OCI-LY7 (cell line): ENCODE data around the gene C16orf46. TPM values are rescaled to one million over a fixed set of nuclear protein-coding genes. Genes with fewer than 3 reads are reported as not detected.

ENCODE experiments used
- BruUV-seq: library from RNA; stranded (reverse); fragments of 400-500 nt; replicated peaks from 2 replicates; lab custom pipeline; 2021; lab: Mats Ljungman, UMichigan
- CTCF ChIA-PET: fragments of 300-600 bp; sonication (Branson Sonifier 250); formaldehyde crosslinking; loops from one replicate; lab custom pipeline; 2022; ENCODE audit warnings: antibody characterized with exemption; ENCODE audit not compliant: unreplicated experiment; lab: Charles Lee
- POLR2A ChIA-PET: fragments of 300-600 bp; sonication (Branson Sonifier 250); formaldehyde crosslinking; loops from one replicate; lab custom pipeline; 2022; ENCODE audit warnings: antibody characterized with exemption; lab: Charles Lee
- DNase-seq: peaks from one replicate; pipeline ENCODE4 v3.0.0-alpha.2; 2015; ENCODE audit warnings: low spot score
- H2AFZ ChIP-seq: fragments of 200-600 bp; sonication (generic), shearing (Covaris generic); 2 replicates; pipeline ENCODE4 v1.6.1; 2014; ENCODE audit warnings: mild to moderate bottlenecking, antibody characterized with exemption, low read length, moderate library complexity
- H3K27ac ChIP-seq: fragments of 200-600 bp; sonication (generic); 2 replicates; pipeline ENCODE4 v1.5.1; 2014; ENCODE audit warnings: mixed run types, low read depth, mild to moderate bottlenecking, moderate library complexity, low read length, inconsistent platforms; ENCODE audit not compliant: poor library complexity, severe bottlenecking
- H3K36me3 ChIP-seq: fragments of 200-600 bp; sonication (generic); 2 replicates; pipeline ENCODE4 v1.6.1; 2014; ENCODE audit warnings: mild to moderate bottlenecking, antibody characterized with exemption, low read length, moderate library complexity, mixed read lengths; ENCODE audit not compliant: insufficient read depth
- H3K4me1 ChIP-seq: fragments of 200-600 bp; sonication (generic); 2 replicates; pipeline ENCODE4 v1.5.1; 2014; ENCODE audit warnings: mild to moderate bottlenecking, low read length; ENCODE audit not compliant: insufficient read depth, poor library complexity, severe bottlenecking
- H3K4me2 ChIP-seq: fragments of 200-600 bp; sonication (generic); 2 replicates; pipeline ENCODE4 v1.6.1; 2014; ENCODE audit warnings: mild to moderate bottlenecking, low read length
- H3K4me3 ChIP-seq: fragments of 200-600 bp; sonication (generic); 2 replicates; pipeline ENCODE4 v1.5.1; 2014; ENCODE audit warnings: mild to moderate bottlenecking, low read depth, low read length; ENCODE audit not compliant: poor library complexity, severe bottlenecking
- H3K79me2 ChIP-seq: fragments of 200-600 bp; sonication (generic); 2 replicates; pipeline ENCODE4 v1.6.1; 2016; ENCODE audit warnings: low read depth, mild to moderate bottlenecking, low read length, moderate library complexity, mixed read lengths; ENCODE audit not compliant: insufficient read depth
- H3K9me2 ChIP-seq: fragments of 200-600 bp; sonication (generic); 2 replicates; pipeline ENCODE4 v1.6.1; 2016; ENCODE audit warnings: mild to moderate bottlenecking, low read length, mixed read lengths; ENCODE audit not compliant: insufficient read depth
- H3K9me3 ChIP-seq: fragments of 200-600 bp; sonication (generic); 2 replicates; pipeline ENCODE4 v1.6.1; 2014; ENCODE audit warnings: mild to moderate bottlenecking, mixed run types, low read length, mixed read lengths
- H4K20me1 ChIP-seq: fragments of 200-600 bp; sonication (generic); 2 replicates; pipeline ENCODE4 v1.6.1; 2014; ENCODE audit warnings: mild to moderate bottlenecking, antibody characterized with exemption, low read length, moderate library complexity, mixed read lengths; ENCODE audit not compliant: insufficient read depth
- EZH2phosphoT487 ChIP-seq: fragments of 200-600 bp; sonication (generic); IDR thresholded peaks from 2 replicates; pipeline ENCODE4 v1.6.1; 2018; ENCODE audit warnings: low read depth, borderline replicate concordance, mild to moderate bottlenecking, mixed run types, antibody characterized with exemption, low read length, moderate library complexity, mixed read lengths
- intact Hi-C: fragments of 100-400 bp; cut with micrococcal nuclease; formaldehyde crosslinking; loops from one replicate; pipeline ENCODE4 v1.10.0; 2022; ENCODE audit not compliant: unreplicated experiment
- total RNA-seq, 2 experiments: library from RNA; depleted of rRNA in 1 of 2; stranded (reverse); fragments of >200 nt in 1 of 2; shearing (Covaris generic) in 1 of 2; gene quantifications; 2 replicates each; pipeline ENCODE4 v1.2.3, GENCODE V29; 2014 to 2022
- TF ChIP-seq, protein P1 (sequence below): fragments of 200-600 bp; sonication (generic); conservative IDR thresholded peaks from 2 replicates; pipeline ENCODE4 v1.5.1; 2014; ENCODE audit warnings: mild to moderate bottlenecking, antibody characterized with exemption, low read length, moderate library complexity, mixed read lengths

Gene C16orf46
- total RNA-seq, 2 experiments from 2014 or later, result 0.69 to 1.2 TPM

DNA sequence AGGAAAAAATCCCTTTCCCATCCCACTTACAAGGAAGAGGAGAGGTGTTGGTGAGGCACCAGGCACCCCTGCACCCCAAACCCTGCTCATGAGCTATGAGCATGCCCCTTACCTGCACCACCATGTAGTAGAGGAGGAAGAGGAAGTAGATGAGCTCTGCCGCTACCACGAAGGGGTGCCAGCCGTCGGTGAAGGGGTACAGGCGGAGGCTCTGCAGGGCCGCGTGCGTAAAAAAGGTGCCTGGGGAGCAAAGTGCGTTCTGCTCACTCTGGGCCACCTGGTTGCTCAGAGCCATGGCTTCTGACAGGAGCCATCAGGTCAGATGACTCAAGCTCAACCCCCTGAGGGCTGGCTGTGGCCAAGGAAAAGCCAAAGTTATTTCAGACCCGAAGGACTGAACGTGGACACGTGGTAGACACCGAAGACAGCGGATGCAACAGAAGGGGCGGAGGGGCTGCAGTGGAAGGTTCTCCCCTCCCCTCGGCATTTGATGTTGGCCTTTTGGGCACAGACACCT lies 44.5 kb upstream of the C16orf46 start:
- no TSS peak for BruUV-seq

DNA sequence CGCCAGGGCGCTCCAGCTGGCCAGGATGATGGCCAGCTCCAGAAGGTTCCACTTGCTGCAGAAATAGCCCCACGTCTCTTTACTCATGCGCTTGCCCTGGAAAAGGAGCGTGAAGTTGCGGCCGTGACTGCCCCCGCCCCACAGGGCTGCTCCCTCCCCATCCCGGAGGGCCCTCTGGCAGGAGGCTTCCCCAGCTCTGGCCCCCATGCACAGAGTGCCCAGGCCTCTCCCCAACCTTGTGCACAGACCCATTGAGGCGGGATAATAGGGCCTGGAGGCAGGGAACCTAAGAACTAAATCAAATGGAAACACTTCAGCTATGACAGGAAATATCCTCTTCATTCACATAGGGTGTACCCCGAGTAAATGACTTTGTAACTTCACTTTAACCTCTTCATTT lies 40.4 kb upstream of the C16orf46 start:
- H3K9me2 ChIP-seq, result no peaks in the 10 kb centered on the region
- TF ChIP-seq, protein P1, sequence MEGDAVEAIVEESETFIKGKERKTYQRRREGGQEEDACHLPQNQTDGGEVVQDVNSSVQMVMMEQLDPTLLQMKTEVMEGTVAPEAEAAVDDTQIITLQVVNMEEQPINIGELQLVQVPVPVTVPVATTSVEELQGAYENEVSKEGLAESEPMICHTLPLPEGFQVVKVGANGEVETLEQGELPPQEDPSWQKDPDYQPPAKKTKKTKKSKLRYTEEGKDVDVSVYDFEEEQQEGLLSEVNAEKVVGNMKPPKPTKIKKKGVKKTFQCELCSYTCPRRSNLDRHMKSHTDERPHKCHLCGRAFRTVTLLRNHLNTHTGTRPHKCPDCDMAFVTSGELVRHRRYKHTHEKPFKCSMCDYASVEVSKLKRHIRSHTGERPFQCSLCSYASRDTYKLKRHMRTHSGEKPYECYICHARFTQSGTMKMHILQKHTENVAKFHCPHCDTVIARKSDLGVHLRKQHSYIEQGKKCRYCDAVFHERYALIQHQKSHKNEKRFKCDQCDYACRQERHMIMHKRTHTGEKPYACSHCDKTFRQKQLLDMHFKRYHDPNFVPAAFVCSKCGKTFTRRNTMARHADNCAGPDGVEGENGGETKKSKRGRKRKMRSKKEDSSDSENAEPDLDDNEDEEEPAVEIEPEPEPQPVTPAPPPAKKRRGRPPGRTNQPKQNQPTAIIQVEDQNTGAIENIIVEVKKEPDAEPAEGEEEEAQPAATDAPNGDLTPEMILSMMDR, result no peak
- TF ChIP-seq EZH2phosphoT487, result no peak
- H3K4me1 ChIP-seq, result peaks cover 10% of the 10 kb centered on the region
- POLR2A ChIA-PET, result no interaction called here
- no peak for DNase-seq
- BruUV-seq, result no TSS peak
- H3K36me3 ChIP-seq, result no peaks in the 10 kb centered on the region
- intact Hi-C loops, result no loop called here
- no peaks in the 10 kb centered on the region for H3K9me3 ChIP-seq
- no peak overlapping the region for H3K4me3 ChIP-seq
- no peak overlapping the region for H3K4me2 ChIP-seq
- CTCF ChIA-PET, result no interaction called here
- H4K20me1 ChIP-seq, result no peaks in the 10 kb centered on the region
- no peaks in the 10 kb centered on the region for H3K79me2 ChIP-seq
- no peak overlapping the region for H3K27ac ChIP-seq
- H2AFZ ChIP-seq, result no peak overlapping the region

More for the DNA sequence above, 44.5 kb upstream of the C16orf46 start:
- H2AFZ ChIP-seq, result no peak overlapping the region
- ChIA-PET POLR2A (interaction anchor here (0.7 kb wide), 1 partner anchor 156 kb away, joined by 4 read pairs; no protein-coding TSS in a partner anchor), CTCF (no interaction called here)
- peaks cover 10% of the 10 kb centered on the region for H3K4me1 ChIP-seq
- no peaks in the 10 kb centered on the region for H3K36me3 ChIP-seq
- H3K79me2 ChIP-seq, result no peaks in the 10 kb centered on the region
- no peak for TF ChIP-seq EZH2phosphoT487
- TF ChIP-seq, protein P1, result no peak
- no peak overlapping the region for H3K4me3 ChIP-seq
- DNase-seq, result no peak
- no peaks in the 10 kb centered on the region for H4K20me1 ChIP-seq
- intact Hi-C loops, result no loop called here
- H3K4me2 ChIP-seq, result no peak overlapping the region
- H3K9me2 ChIP-seq, result no peaks in the 10 kb centered on the region
- H3K27ac ChIP-seq, result no peak overlapping the region
- no peaks in the 10 kb centered on the region for H3K9me3 ChIP-seq

DNA sequence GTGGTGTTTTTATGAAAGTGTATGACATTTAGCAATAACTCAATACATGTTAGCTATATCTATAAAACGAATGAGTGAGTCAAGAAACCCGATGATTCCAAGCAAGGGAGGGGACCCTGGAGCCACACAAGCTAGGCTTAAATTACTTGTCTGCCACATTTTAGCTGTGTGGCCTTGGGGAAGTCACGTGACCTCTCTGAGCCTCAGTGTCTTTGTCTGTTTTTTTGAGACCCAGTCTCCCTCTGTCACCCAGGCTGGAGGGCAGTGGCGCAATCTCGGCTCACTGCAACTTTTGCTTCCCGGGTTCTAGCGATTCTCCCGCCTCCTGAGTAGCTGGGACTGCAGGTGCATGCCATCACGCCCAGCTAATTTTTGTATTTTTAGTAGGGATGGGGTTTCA lies 39.2 kb upstream of the C16orf46 start:
- POLR2A ChIA-PET, result no interaction called here
- no TSS peak for BruUV-seq
- no peaks in the 10 kb centered on the region for H4K20me1 ChIP-seq
- no peak overlapping the region for H2AFZ ChIP-seq
- no peaks in the 10 kb centered on the region for H3K9me3 ChIP-seq
- no peak for DNase-seq
- no peak overlapping the region for H3K27ac ChIP-seq
- peaks cover 10% of the 10 kb centered on the region for H3K4me1 ChIP-seq
- intact Hi-C loops, result no loop called here
- H3K9me2 ChIP-seq, result no peaks in the 10 kb centered on the region
- CTCF ChIA-PET, result no interaction called here
- H3K36me3 ChIP-seq, result no peaks in the 10 kb centered on the region
- no peak for TF ChIP-seq EZH2phosphoT487
- TF ChIP-seq, protein P1, result no peak
- no peak overlapping the region for H3K4me2 ChIP-seq
- H3K79me2 ChIP-seq, result no peaks in the 10 kb centered on the region
- H3K4me3 ChIP-seq, result no peak overlapping the region
